Measurements from ENCODE around the gene CTNNA3. TPM values are rescaled to one million over a fixed set of nuclear protein-coding genes. Genes with fewer than 3 reads are reported as not detected.

The CTNNA3 gene
- total RNA-seq, 2 donors from 2014 or later, result 20.3 to 23.8 TPM

- Histone ChIP-seq H3K27me3 (no peaks in the 10 kb centered on the region), H3K4me1 (no peaks in the 10 kb centered on the region), H3K9me3 (no peaks in the 10 kb centered on the region), H3K4me3 (no peak overlapping the region), H3K36me3 (no peaks in the 10 kb centered on the region), H3K27ac (no peak overlapping the region)
- DNase-seq (ENCODE audit: low spot score), result no peak
- no peak for TF ChIP-seq CTCF (IDR thresholded peaks at IDR 0.05)
Measured at GRCh38 chr10:67678335-67678974, 17.5 kb downstream of the CTNNA3 start.

GRCh38 chr10:67676208-67676825 lies 19.7 kb downstream of the CTNNA3 start:
- H3K27me3 ChIP-seq, result no peaks in the 10 kb centered on the region
- no peak for DNase-seq (ENCODE audit: low spot score)
- TF ChIP-seq CTCF (IDR thresholded peaks at IDR 0.05), result no peak

GRCh38 chr10:67670401-67670800 lies 25.6 kb downstream of the CTNNA3 start:
- no peak overlapping the region for H3K4me3 ChIP-seq
- DNase-seq (ENCODE audit: low spot score), result no peak
- peaks cover 0 to 13% of the 10 kb centered on the region in 2 donors for H3K4me1 ChIP-seq
- no peaks in the 10 kb centered on the region for H3K36me3 ChIP-seq
- TF ChIP-seq CTCF (IDR thresholded peaks at IDR 0.05), result no peak
- no peaks in the 10 kb centered on the region for H3K27me3 ChIP-seq
- H3K27ac ChIP-seq, result peak overlapping the region in 1 of 2 donors; percentile 11
- H3K9me3 ChIP-seq, result no peaks in the 10 kb centered on the region

More at GRCh38 chr10:67676208-67676825, 19.7 kb downstream of the CTNNA3 start:
- Histone ChIP-seq H3K4me1 (no peaks in the 10 kb centered on the region), H3K9me3 (no peaks in the 10 kb centered on the region), H3K36me3 (no peaks in the 10 kb centered on the region), H3K4me3 (no peak overlapping the region), H3K27ac (no peak overlapping the region)

- TF ChIP-seq CTCF (IDR thresholded peaks at IDR 0.05), result no peak
- H3K27me3 ChIP-seq, result no peaks in the 10 kb centered on the region
- no peaks in the 10 kb centered on the region for H3K36me3 ChIP-seq
- H3K4me3 ChIP-seq, result no peak overlapping the region
- no peak for DNase-seq (ENCODE audit: low spot score)
- peak overlapping the region in 1 of 2 donors; percentile 11 for H3K27ac ChIP-seq
- H3K4me1 ChIP-seq, result peaks cover 0 to 13% of the 10 kb centered on the region in 2 donors
- H3K9me3 ChIP-seq, result no peaks in the 10 kb centered on the region
Measured at GRCh38 chr10:67669978-67670377, 26.0 kb downstream of the CTNNA3 start.

- DNase-seq (ENCODE audit: low spot score), result no peak
- TF ChIP-seq CTCF (IDR thresholded peaks at IDR 0.05), result no peak
- no peaks in the 10 kb centered on the region for H3K9me3 ChIP-seq
- no peak overlapping the region for H3K4me3 ChIP-seq
- H3K36me3 ChIP-seq, result no peaks in the 10 kb centered on the region
- peaks cover 0 to 13% of the 10 kb centered on the region in 2 donors for H3K4me1 ChIP-seq
- H3K27me3 ChIP-seq, result no peaks in the 10 kb centered on the region
- no peak overlapping the region for H3K27ac ChIP-seq
Measured at GRCh38 chr10:67668448-67668847, 27.5 kb downstream of the CTNNA3 start.

Measured in right atrium auricular region (tissue), 2 donors.